Subcutaneous adipose tissue (tissue), 4 donors: ENCODE results near the gene TMUB1. TPM values are rescaled to one million over a fixed set of nuclear protein-coding genes. Genes with fewer than 3 reads are reported as not detected.

Experiments used
- total RNA-seq, 4 donors: library from RNA; depleted of rRNA; stranded (reverse); fragments of >200 nt; gene quantifications; one replicate each; pipeline ENCODE4 v1.1.0, GENCODE V29; 2016
- TF ChIP-seq, protein P1 (sequence below): fragments of 450-650 bp; IDR thresholded peaks from one replicate; pipeline ENCODE4 v1.5.1; 2016; ENCODE audit warnings: low read depth, mild to moderate bottlenecking, control low read depth, antibody characterized with exemption, moderate library complexity

The TMUB1 gene
- total RNA-seq, 4 donors from 2014 or later = 18.3 to 37.3 (median 31.5) TPM

GRCh38 chr7:151033864-151034249 lies 49.4 kb downstream of the TMUB1 start:
- TF ChIP-seq, protein P1, sequence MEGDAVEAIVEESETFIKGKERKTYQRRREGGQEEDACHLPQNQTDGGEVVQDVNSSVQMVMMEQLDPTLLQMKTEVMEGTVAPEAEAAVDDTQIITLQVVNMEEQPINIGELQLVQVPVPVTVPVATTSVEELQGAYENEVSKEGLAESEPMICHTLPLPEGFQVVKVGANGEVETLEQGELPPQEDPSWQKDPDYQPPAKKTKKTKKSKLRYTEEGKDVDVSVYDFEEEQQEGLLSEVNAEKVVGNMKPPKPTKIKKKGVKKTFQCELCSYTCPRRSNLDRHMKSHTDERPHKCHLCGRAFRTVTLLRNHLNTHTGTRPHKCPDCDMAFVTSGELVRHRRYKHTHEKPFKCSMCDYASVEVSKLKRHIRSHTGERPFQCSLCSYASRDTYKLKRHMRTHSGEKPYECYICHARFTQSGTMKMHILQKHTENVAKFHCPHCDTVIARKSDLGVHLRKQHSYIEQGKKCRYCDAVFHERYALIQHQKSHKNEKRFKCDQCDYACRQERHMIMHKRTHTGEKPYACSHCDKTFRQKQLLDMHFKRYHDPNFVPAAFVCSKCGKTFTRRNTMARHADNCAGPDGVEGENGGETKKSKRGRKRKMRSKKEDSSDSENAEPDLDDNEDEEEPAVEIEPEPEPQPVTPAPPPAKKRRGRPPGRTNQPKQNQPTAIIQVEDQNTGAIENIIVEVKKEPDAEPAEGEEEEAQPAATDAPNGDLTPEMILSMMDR = no peak

DNA sequence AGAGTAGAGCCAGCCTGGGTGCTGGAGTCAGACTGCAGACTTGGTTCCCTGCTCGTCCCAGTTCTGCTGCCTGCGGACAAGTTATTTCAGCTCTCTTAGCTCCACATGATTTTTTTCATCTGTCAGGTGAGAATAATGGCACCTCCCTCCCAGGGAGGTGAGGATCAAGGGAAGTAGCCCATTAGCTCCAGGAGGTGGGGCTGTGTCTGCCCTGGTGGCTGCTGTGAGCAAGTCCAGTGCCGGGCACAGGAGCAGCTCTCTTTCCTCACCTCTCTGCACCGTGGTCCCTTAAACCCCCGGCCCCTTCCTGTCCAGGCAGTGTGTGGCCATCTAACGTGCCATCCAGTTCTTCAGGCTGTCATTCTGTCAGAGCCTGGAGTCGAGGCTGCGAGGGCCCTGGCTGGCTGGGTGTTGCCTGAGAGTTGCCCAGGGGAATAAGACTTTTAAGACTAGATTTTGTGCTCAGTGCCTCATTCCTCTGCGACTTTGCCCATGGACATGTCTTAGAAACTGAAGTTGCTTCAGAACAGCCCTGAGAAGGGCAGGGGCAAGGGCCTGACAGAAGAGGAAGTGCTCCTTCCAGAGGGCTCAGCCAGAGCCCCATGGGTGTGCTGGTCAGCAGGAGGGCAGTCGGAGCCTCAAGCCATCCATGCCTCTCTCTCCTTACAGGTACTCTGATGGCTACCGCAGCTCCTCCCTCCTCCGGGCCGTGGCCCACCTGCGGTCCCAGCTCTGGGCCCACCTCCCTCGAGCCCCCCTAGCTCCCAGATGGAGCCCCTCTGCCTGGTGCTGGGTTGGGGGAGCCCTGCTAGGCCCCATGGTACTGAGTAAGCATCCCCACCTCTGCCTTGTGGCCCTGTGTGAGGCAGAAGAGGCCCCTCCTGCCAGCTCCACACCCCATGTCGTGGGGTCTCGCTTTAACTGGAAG lies 50.1 kb downstream of the TMUB1 start:
- TF ChIP-seq, protein P1 = no peak

Other genes starting within 250 kb of the TMUB1 start
- under 1 TPM in 2 of 4 donors, not detected in 2; 0.33 to 0.68 TPM for gene AOC1, start 231.0 kb downstream of the TMUB1 start, total RNA-seq
- under 1 TPM in 1 of 4 donors, not detected in 3; 0.22 TPM for gene KCNH2, start 105.2 kb downstream of the TMUB1 start, total RNA-seq
- gene NOS3, start 92.5 kb downstream of the TMUB1 start, total RNA-seq = 10 to 100 TPM in 1 of 4 donors, 1 to 10 TPM in 3; 2.5 to 11.3 (median 6.0) TPM
- gene ATG9B, start 59.0 kb downstream of the TMUB1 start, total RNA-seq = not detected
- 10 to 100 TPM; 13.2 to 45.4 (median 14.9) TPM for gene ABCB8, start 55.0 kb downstream of the TMUB1 start, total RNA-seq
- 1 to 10 TPM in 1 of 4 donors, under 1 TPM in 2, not detected in 1; 0.34 to 1.1 (median 0.44) TPM for gene ASIC3, start 35.0 kb downstream of the TMUB1 start, total RNA-seq
- 10 to 100 TPM in 1 of 4 donors, 1 to 10 TPM in 3; 4.1 to 11.0 (median 6.8) TPM for gene CDK5, start 25.6 kb downstream of the TMUB1 start, total RNA-seq
- gene SLC4A2, start 23.9 kb downstream of the TMUB1 start, total RNA-seq = 10 to 100 TPM; 40.1 to 65.0 (median 44.6) TPM
- gene FASTK, start 2.7 kb downstream of the TMUB1 start, total RNA-seq = 10 to 100 TPM; 36.8 to 88.9 (median 44.0) TPM
- 10 to 100 TPM; 54.4 to 86.7 (median 62.7) TPM for gene AGAP3, start 3.0 kb upstream of the TMUB1 start, total RNA-seq
- gene GBX1, start 84.2 kb upstream of the TMUB1 start, total RNA-seq = not detected
- gene ASB10, start 103.8 kb upstream of the TMUB1 start, total RNA-seq = not detected
- not detected for gene H2BK1, start 127.0 kb upstream of the TMUB1 start, total RNA-seq
- gene ABCF2, start 143.7 kb upstream of the TMUB1 start, total RNA-seq = 10 to 100 TPM; 21.2 to 34.7 (median 29.3) TPM
- gene CHPF2, start 149.0 kb upstream of the TMUB1 start, total RNA-seq = 10 to 100 TPM; 14.2 to 28.3 (median 24.3) TPM
- 10 to 100 TPM; 15.9 to 38.2 (median 21.1) TPM for gene SMARCD3, start 165.2 kb upstream of the TMUB1 start, total RNA-seq